NCI-H1694 (cell line): Measurements from ENCODE around the gene AGBL3.
A peak's percentile ranks its signal among the peaks of the same experiment; 100 is the strongest.
"Not testable (repeated sequence)": the region's sequence is repeated elsewhere in the genome, so short reads cannot be mapped to it uniquely, and the experiment has no call there.

Experiments
- DNase-seq: peaks from one replicate; lab custom pipeline; 2025; lab: John Stamatoyannopoulos, UW

Gene AGBL3

DNA sequence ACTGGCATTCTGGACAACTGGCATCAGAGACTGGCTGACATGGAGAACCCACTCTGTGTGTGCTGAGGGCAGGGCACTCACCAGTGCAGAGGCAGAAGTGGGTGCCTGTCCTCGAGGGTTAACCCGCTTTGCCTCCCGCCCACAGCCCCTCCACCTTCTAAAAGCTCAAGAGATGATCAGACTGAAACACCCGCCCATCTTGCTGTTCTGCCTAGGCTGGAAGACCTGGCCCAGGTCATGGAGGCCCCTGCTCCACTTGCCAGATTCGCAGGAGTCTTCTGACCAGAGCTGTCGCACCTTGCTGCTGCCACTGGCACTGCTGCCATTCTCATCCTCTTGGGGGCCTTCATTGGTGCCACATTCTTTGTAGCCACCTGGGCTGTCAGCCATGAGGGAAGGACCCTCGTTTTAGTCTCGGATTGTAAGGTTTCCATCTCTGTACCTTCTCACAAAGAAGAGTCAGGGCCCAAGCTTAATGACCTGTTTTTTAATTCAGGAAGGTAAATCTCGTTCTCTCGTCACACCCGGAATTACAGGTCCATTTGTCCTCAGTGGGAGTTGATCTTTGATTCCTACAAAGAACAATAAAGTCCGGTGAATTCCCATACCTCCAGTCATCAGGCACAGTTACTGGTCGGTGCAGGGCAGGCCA is 182.3 kb downstream of the AGBL3 start:
- no peak for DNase-seq

DNA sequence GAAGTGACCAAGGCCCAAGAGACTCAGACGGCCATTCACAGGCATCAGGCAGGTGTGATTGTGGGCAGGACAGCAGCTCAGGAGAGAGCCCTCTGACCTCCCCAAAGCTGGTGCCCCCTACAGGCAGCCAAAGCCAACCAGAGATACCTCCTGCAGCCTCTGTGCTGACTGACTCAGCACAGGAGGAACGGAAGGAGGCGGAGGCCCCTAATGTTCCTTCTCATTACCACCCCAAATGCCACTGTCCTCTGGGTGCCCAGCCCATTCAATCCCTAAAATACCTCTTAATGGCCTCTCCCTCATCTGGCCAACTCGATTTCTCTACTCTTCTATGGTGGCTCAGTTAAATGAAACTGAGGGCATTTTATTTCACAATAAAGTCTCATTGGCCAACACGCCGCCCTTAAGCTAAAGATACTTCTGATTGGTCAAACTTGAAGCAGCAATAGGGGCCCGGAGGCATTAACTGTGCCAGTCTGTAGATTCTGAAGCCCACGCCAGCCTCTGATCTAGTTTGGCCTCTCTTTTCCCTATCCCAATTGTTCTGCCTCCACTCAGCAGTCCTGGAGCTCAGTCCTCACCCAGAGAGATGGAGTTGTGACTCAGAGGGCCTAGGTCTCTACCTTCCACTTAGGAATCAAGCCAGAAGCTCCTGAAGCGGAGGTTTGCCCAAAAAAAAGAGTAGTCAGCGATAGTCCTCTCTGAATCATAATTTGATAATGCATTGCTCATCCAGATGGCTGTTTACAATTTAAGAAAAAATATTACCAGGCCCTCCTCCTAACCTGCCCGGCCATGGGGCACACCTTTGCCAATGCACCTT is 183.0 kb downstream of the AGBL3 start:
- no peak for DNase-seq

GRCh38 chr7:135169964-135170273 is 183.6 kb downstream of the AGBL3 start:
- DNase-seq: no peak

- DNase-seq: peak; percentile 85
These were observed 184.1 kb downstream of the AGBL3 start, which contains the start of gene CYREN for GRCh38 chr7:135170274-135170997. Gene CYREN, minus strand, starts transcription at chr7:135170707. Its CDS starts 1,785 bp downstream, at chr7:135168922.

DNA sequence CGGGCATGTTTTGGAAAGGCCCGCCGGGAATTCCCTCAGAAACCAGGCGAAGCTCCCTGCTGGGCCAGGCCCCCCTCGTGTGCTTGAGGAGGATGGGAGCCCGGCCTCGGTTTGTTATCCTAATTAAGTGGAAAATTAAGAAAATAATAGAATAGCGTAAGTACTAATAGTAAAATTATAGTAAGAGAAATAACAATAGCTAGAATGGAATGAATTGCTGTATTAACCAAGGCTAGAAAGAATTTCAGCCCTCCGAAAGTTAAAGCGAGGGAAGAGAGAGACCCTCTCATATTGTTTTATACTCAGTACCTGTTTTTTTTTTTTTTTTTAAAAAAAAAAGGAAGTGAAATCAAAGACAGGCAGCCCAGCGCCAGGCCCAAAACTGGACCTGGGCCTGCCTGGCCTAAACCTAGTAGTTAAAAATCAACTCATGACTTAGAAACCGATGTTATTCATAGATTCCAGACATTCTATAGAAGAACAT is 184.7 kb downstream of the AGBL3 start:
- DNase-seq: not testable (repeated sequence)

GRCh38 chr7:135171581-135172291 is 185.4 kb downstream of the AGBL3 start:
- DNase-seq: not testable (repeated sequence)

GRCh38 chr7:135173916-135174315 is 187.6 kb downstream of the AGBL3 start:
- not testable (repeated sequence) for DNase-seq

GRCh38 chr7:135174941-135175340 is 188.6 kb downstream of the AGBL3 start:
- no peak for DNase-seq

DNA sequence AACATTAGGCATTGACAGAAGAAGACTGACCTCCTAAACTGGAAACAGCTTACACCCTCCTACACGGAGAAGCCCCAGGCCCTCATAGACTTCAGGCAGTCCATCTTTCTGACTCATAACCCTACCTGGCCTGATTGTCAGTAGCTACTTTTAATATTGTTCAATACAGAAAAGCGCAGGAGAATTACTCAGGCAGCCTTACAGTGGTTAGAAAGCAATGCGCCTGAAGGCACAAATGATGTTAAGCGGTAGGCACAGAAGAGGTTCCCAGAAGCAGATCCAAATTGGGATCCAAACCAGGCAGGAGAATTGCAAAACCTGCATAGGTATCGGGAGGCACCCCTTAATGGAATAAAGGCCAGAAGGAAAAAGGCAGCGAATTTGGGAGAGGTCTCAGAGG is 189.6 kb downstream of the AGBL3 start:
- DNase-seq: no peak

GRCh38 chr7:135177028-135177696 is 190.9 kb downstream of the AGBL3 start:
- no peak for DNase-seq

GRCh38 chr7:135178364-135178763 is 192.1 kb downstream of the AGBL3 start:
- DNase-seq: no peak

- no peak for DNase-seq
These were observed 193.1 kb downstream of the AGBL3 start for GRCh38 chr7:135179321-135179925.

GRCh38 chr7:135180122-135180521 is 193.8 kb downstream of the AGBL3 start:
- no peak for DNase-seq

DNA sequence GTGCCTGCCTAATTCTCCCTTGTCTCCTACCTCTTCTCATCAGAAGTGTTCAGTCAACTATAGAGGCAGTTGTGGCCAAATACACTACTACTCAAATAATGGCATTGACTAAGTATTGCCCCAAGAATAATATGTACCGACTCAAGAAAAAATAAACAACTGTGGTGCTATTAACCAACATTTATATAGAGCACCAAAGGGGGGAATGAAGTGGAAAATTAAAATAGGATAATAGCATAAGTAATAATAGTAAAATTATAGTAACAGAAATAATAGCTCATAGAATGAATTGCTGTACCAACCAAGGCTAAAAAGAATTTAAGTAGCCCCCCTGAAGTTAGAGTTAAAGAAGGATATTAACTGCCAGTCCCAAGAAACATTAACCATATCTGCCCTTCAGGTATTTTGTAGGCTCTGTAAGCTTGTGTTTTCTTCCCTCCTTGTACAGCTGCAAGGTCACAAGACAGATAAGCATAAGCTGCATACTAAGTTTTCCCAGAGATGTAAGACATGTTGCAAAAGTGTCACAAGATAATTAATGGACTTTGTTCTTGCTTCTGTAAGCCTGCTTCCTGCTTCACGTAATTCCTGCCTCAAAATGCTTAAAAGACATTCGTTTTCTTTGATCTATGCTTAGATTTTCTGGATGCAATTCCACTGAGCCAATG is 195.1 kb downstream of the AGBL3 start:
- DNase-seq: no peak

GRCh38 chr7:135181929-135182678 is 195.8 kb downstream of the AGBL3 start:
- DNase-seq: no peak

- no peak for DNase-seq
These were observed 197.2 kb downstream of the AGBL3 start for GRCh38 chr7:135183478-135183877.

DNA sequence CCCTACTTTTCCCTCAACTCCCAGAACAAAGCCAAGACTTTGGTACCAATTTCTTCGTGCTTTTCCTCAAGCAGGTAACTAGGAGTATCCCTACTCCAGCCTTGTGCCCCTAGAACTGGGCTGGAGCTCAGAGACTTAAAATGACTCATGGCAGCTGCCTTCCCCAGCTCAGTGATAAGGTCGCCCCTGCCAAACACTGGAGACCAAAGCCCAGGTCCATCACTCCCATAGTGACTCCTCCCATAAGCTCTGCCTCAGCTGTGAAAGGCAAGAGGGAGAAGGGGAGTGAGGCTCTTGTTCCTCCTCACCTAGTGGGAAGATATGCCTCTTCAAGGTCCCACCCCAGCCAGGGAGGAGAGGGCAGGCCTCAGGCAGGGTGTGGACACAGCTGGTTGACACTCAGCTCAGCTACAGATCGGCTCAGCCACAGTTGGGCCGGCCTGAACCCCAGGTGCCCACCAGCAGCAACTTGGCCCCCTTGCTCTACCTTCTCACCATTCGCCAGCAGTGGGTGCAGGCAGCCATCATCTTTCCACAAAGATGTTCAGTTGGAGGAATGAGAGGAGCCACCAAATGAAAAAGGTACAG is 198.0 kb downstream of the AGBL3 start:
- no peak for DNase-seq
